ENCODE results near the gene XDH.

The XDH gene

GRCh38 chr2:31398881-31399280 is 15.7 kb downstream of the XDH start:
- TF ChIP-seq CTCF (IDR thresholded peaks at IDR 0.05; ENCODE audit: insufficient read depth, low read length, missing control alignments): no peak
- CTCF ChIA-PET: no interaction called here
- H3K4me3 ChIP-seq (ENCODE audit: low read depth, low read length): no peak overlapping the region
- POLR2A ChIA-PET: no interaction called here
- no peak for DNase-seq (ENCODE audit: low read depth, low spot score)

GRCh38 chr2:31397094-31397493 is 17.4 kb downstream of the XDH start:
- ChIA-PET POLR2A (no interaction called here), CTCF (interaction anchor here (1.2 kb wide), 1 partner anchor 10 kb away, joined by 4 read pairs; no protein-coding TSS in a partner anchor)
- TF ChIP-seq CTCF (IDR thresholded peaks at IDR 0.05; ENCODE audit: insufficient read depth, low read length, missing control alignments): no peak
- no peak overlapping the region for H3K4me3 ChIP-seq (ENCODE audit: low read depth, low read length)
- DNase-seq (ENCODE audit: low read depth, low spot score): no peak

GRCh38 chr2:31390324-31390723 is 24.2 kb downstream of the XDH start:
- DNase-seq (ENCODE audit: low read depth, low spot score): no peak
- CTCF ChIA-PET: no interaction called here
- H3K4me3 ChIP-seq (ENCODE audit: low read depth, low read length): no peak overlapping the region
- TF ChIP-seq CTCF (IDR thresholded peaks at IDR 0.05; ENCODE audit: insufficient read depth, low read length, missing control alignments): no peak
- POLR2A ChIA-PET: interaction anchor here (0.6 kb wide), 1 partner anchor 51 kb away, joined by 5 read pairs; no protein-coding TSS in a partner anchor

GRCh38 chr2:31388736-31389135 is 25.8 kb downstream of the XDH start:
- no peak for DNase-seq (ENCODE audit: low read depth, low spot score)
- ChIA-PET POLR2A (no interaction called here), CTCF (interaction anchor here (1.4 to 2.3 kb wide), 2 partner anchors 12 to 134 kb away, joined by 5 to 6 read pairs; no protein-coding TSS in a partner anchor)
- TF ChIP-seq CTCF (IDR thresholded peaks at IDR 0.05; ENCODE audit: insufficient read depth, low read length, missing control alignments): no peak
- H3K4me3 ChIP-seq (ENCODE audit: low read depth, low read length): no peak overlapping the region

- CTCF ChIA-PET: interaction anchor here (1.0 to 2.3 kb wide), 3 partner anchors 9 to 135 kb away, joined by 4 to 6 read pairs (median 5); no protein-coding TSS in a partner anchor
- no peak for DNase-seq (ENCODE audit: low read depth, low spot score)
- H3K4me3 ChIP-seq (ENCODE audit: low read depth, low read length): no peak overlapping the region
- no peak for TF ChIP-seq CTCF (IDR thresholded peaks at IDR 0.05; ENCODE audit: insufficient read depth, low read length, missing control alignments)
- POLR2A ChIA-PET: no interaction called here
Measured at GRCh38 chr2:31387850-31388249, 26.7 kb downstream of the XDH start.

GRCh38 chr2:31386648-31387047 is 27.9 kb downstream of the XDH start:
- POLR2A ChIA-PET: no interaction called here
- DNase-seq (ENCODE audit: low read depth, low spot score): no peak
- no peak for TF ChIP-seq CTCF (IDR thresholded peaks at IDR 0.05; ENCODE audit: insufficient read depth, low read length, missing control alignments)
- CTCF ChIA-PET: interaction anchor here (1.2 to 2.3 kb wide), 4 partner anchors 9 to 137 kb away, joined by 3 to 8 read pairs (median 5); no protein-coding TSS in a partner anchor
- no peak overlapping the region for H3K4me3 ChIP-seq (ENCODE audit: low read depth, low read length)

Data from AG04449 (cell line).